ENCODE results near the gene ENDOV.

Gene ENDOV

DNA sequence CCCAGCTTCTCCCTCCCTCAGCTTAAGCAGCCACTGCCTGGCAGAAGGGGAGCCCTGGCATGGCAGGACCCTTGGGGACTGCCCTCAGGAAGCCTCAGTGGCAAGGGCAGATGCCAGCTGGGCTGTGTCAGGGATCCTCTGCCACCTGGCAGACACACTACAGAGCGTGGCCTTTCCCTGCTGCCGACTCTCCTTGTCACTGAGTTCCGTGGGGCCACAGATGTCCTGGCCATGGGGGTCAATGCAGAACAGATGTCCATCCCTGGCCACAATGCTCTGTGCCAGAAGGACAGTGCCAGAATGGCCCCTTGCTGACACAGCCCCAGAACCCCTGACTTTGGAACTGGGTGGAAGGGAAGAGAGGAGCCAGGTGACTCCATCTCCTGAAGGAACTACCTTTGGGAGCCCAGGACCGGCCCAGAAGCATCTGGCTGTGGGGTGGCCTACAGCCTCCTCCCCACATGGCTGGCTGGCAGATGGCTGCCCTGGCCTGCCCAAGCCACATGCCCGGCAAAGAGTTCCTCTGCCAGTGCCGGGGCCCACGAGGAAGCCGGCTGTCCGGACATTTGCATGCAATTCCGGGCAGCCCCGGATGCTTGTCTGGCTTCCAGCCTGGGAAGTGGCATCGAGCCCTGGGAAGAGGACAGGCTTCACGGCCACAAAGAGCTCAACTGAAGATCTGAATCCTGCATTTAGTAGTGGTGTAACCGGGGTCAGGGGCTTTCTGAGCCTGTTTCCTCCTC, 37.4 kb downstream of the ENDOV start:
- DNase-seq = no peak

DNA sequence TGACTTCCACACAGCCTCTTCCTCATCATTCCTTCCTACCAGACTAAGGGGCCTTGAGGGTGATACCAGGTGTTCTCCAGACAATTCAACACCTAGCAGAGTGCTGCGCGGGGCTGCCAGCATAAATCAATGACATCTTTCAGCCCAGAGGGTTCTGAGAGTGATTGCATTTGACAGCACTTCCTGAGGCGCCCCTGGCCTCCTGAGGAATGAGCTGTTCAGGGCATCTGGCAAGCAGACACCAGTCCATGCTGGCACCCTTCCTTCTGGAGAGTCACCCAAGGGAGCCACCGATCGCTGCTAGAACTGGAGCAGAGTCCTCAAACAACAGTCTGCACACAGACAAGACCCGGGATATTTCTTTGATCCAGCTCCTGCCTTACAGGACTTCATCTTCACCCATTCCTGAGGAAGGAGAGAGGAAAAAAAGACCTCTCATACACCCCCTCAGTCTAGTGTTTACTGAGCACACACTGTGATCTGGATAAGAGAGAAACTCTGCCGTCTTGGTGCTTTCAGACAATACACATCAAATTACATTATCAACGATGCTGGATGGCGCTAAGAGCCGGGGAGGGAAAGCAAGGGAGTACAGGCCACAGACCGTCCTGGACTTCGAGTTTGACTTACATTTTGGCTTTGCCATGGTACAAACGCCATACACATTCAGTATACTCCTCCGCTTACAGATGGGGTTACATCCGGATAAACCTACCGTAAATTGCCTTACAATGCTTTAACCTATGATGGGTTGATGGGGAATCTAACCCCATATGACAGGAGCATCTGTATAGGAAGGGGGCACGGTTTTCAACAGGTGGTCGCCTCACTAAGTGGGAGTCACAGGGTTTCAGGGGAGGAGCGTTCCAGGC, 38.4 kb downstream of the ENDOV start:
- no peak for DNase-seq

DNA sequence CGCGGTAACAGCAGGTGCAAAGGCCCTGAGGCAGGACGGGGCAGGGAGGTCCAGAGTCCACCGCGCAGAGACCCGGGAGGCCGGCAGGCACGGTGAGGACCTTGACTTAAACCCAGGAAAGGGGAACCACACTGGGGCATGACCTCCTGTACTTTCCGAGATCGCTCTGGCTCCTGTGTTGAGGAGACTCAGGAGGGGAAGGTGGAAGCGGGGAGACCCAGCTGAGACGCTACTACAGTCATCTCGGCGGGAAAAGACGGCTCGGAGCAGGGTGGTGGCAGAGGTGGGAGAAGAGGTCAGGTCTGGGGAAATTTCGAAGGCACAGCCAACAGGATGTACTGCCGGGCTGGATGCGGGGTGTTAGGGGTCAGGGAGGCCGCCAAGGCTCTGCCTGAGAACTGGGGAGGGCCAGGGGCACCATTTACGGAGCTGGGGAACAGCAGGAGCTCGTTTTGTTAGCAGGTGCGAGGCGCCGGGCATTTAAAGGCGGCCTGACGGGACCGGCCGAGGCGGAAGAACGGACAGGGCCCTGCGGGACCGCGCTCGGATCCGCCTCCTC, 39.1 kb downstream of the ENDOV start:
- no peak for DNase-seq

DNA sequence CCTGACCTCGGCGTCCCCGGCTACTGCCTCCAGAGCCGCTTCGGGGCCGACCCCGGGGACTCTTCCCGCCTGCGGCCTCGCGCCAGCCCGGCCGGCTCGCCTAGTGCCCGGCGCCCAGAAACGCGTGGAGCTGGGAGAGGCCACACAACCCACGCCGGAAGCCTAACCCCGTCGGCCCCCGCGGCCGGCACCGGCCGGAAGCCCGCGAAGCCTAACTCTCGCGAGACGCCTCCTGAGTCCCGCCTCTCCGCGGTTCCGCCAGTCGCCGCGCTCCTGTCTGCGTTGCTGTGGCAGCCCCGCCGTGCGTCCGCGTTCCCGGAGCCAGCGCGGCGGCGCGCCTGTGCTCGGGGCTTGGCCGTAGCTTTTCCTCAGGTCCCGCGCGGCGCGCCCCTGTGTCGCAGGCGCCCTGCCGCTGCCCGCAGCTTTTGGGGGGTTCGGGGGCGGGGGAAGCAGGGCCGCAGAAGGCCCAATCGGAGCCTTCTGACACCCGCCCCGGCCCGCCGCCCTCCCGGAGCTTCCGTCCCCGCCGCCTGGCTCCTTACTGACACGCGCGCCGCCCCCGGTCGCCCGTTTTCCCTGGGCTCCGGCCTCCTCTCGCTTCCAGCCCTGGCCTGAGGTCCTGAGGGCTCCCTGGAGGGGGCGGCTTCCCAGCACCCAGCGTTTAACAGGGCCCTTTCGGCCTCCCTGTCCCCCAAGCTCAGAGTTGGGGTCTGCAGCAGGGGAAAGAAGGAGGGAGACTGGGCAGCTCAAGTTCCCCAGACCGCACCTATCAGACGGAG, 39.8 kb downstream of the ENDOV start:
- DNase-seq = peak; percentile 95 to 96

DNA sequence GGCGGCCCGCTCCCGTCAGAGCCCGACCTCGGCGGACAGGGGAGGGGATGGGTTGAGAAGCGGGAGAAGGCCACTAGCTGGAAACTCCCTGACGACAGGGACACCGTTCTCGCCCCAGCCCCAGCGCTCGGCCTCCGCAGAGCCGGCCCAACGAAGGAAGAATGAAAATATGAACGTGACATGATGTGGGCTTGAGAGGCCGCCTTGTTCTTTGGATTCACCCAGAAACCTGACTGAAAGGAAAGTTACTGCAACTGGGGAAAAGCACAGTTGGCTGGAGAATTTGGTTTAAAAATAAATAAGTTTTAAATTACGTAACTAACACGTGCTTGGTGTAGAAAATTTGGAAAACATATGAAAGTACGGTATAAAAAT, 40.4 kb downstream of the ENDOV start:
- peak; percentile 35 to 57 for DNase-seq

DNA sequence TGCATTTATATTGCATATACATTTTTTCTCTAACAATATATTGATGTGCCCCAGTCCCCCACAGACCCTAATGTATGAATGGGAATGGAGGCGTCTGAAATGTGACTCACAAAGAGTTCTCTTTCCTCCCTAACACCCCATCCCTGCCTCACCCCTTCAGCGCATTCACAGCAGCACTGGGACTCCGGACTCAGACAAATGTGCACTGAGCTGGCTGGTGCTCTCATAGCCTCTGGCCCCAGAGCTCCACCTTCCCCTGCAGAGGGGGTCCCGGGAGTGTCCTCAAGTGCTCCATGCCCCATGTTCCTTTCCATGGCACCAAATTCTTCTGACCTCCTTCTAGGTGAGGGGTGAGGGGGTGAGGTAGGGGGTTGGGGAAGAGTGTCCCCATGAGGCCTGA, 40.8 kb downstream of the ENDOV start:
- no peak for DNase-seq

DNA sequence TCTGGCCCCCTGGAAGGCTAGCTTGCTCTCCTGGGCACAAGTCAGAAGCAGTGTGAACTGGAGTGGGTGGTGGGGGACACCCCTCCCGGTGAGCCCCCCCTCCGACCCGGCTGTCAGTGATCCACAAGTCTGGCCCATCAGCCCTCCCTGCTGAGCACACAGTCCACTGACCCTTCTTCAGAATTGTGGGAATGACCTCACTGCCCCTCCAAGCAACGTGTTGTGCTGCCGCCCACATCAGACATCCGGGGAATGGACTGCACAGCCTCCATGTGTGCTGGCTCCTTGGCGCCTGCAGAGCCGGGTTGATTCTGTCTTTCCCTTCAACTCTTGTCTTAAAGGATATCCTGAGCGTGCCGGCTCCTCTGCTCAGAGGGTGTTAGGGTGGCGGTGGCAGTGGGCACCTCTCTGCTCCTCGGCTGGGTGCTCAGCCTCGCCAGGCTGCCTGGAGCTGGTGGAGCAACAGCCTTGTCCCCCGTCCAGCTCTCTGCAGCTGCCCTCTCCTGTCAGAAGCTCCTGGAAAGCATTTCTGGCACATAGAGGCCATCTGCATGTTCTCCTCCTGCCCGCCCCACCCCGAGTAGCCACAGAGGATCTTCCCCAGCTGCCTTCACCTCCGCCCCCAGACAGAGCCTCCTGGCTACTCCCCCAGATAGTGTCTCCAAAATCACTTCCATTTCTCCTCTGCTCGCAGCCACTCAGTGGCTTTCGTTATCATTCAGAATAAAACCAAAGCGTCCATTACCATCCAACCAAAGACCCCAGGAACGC, 41.7 kb downstream of the ENDOV start:
- no peak for DNase-seq

DNA sequence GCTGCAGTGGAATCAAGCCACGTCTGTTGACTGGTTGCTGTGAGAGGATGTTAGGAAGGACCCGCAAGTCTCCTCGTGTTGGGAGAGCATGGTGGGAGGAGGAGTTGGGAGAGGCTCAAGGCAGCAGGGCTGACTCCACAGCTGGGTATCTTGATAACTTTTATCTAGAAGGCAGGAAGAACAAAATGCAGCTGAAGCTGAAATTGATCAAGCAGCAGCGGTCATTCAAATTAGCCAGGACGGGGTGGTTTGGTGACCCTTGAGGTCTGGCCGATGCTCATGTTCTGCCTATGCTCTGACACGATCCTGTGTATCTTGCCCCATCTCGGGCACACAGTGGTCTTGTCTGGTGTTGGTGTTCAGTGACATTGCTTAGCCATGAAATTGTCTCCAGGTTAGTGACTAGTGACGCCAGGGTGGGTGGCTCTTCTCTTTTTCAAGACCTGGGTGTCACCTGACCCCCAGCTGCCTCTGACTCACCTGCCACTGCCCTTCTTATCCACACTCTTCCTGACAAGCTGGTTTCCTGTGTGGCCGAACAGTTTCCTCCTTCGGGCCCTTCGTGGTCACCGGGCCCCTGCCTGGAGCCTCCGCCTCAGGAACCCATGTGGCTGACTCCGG, 42.4 kb downstream of the ENDOV start:
- peak in 1 of 2 donors; percentile 13 for DNase-seq

DNA sequence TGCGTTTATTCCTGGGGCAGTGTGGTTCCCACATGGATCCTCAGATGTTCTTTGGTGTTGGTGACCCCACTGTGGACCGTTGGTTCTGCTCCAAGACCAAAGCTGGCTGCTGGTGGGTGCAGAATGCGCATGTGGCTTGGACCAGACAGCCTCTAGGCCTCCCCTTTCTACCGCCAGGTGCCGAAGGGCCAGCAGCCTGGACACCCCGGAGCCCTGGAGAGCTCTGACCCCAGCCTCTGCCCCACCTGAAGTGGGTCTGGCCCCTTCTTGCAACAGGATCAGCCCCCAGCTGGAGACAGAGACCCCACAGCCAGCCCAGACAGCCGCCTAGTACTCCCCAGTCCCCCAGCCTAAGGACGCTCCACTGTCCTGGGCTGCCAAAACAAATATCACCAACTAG, 43.0 kb downstream of the ENDOV start:
- no peak for DNase-seq

DNA sequence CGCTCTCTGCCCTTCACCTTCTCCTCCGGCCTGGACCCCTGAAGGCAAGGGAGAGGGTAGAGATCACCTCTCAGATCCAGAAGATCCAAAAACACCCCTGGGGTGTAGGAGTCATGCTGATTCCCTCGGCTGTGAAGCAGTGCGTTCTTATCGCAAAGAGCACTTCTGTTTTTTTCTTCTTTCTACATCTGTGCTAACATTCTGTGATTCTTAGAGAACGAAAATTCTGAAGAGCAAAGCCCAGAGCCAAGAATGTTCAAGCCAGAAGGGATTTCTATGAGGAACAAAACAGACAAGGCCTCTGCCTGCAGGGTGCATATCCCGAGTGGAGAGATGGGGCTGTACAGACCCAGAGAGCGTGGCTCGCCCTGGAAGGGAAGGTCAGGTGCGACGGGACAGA, 44.3 kb downstream of the ENDOV start:
- DNase-seq = no peak

DNA sequence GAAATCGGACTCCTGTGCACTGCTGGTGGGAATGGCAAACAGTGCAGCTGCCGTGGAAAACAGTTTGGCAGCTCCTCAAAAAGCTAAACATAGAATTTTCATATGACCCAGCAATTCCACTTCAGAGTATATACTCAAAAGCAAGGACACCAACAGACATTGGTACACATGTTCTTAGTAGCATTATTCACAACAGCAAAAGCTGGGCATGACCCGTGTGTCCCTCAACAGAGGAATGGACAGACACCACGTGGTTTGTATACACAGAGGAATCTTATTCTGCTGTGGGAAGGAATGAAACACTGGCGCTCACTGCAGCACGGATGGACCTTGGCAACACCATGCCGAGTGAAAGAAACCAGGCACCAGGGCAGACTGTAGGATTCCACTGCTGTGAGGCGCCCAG, 45.5 kb downstream of the ENDOV start:
- no peak for DNase-seq

DNA sequence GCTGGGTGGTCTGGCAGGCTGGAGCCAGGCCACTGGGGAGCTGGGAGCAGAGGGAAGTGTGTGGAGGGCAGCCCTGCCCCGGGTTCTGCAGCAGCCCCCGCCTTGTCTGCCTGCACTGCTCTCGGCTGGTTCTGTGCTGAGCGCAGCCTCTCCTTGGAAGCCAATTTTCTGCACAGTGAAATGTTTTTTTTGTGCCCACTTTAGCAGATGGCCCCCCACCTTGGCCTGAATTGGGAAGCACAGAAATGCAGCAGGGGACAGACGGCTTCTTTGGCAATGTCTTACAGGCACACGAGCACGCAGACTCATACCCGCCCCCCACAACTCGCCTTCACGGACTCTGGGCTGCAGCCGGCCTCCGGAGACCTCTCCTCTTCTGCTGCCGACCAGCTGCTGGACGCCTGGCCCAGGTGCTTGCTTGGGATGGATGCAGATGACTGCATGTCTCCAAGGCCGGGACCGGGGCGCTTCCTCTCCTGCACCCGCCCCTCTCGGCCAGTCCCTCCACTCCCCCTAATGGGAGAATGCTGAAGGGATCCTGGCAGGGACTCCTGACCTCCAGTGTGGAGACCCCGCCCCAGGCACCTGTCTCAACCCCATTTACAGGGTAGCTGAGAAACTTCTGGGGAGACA, 46.7 kb downstream of the ENDOV start:
- DNase-seq = no peak

DNA sequence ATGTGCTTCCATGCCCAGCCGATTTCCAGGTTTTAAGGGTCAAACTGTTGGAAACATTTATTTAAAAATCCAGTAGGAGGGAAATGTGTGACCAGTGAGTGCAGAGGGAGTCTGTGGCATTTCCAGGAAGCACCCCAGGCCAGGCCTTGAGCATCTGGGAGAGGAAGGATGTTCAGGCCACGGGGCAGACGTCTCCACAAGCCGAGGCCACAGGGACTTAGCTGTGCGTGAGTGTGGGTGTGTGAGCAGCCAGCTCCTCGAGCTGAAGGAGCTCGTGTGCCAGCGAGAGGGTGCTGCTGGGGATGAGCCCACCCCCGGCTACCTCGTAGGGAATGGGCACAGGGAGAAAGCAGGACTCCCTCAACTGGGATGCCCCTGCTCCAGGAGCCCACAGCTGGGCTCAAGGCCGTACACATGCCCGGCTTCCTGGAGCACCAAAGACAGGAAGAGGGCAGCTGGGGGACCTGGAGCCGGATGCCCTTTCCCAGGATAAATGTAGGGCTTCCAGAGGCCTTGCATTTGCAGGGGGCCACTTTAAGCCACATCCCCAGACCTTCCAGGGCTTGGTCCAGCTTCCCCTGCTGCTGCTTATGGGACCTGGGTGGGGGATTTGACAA, 48.9 kb downstream of the ENDOV start:
- no peak for DNase-seq

DNA sequence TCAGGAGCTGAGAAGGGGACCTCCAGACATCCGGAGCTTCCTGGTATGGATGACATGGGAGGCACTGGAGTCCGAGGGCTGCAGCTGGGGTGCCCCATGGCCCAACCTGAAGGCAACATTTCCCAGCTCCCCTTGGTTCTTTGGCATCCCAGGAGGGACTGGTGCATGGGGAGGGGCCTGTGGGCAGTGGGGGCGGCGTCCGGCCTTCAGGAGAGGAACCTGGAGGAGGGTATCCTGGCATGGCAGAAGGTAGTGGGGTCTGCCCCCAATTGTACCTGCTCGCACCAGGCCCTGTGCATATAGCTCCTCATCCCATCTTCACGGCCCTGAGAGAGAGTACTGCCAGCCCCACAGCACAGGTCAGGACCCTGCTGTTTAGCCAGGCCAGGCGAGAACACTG, 49.5 kb downstream of the ENDOV start:
- DNase-seq = no peak

DNA sequence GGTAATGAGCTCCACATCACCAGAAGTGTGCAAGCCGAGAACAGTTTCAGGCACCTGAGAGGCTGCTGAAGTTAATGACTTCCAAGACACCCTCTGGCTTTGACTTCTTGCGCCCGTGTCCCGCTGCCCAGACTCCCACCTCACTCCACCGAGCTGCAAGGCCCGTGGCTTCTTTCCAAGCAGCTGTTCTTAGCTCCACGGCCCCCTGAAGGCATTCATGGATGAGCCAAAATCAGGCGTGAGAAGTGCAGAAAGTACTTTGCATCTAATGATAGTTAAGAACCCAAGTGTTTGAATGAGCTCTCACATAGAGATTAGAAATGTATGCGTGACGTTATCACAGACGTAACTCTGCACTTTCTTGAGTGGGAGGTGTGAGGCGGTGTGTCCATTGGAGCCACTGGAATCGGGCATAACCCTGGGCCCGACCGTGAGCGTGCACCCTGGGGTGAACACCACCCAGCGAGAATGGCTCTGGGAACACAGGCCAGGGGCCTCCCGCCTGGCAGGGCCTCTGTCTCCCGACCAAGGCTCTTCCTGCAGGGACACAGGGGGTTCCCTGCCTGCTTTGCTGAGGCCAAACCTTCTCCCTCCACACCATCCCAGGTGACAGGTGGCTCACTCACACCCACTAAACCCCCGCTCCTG, 50.5 kb downstream of the ENDOV start:
- no peak for DNase-seq

DNA sequence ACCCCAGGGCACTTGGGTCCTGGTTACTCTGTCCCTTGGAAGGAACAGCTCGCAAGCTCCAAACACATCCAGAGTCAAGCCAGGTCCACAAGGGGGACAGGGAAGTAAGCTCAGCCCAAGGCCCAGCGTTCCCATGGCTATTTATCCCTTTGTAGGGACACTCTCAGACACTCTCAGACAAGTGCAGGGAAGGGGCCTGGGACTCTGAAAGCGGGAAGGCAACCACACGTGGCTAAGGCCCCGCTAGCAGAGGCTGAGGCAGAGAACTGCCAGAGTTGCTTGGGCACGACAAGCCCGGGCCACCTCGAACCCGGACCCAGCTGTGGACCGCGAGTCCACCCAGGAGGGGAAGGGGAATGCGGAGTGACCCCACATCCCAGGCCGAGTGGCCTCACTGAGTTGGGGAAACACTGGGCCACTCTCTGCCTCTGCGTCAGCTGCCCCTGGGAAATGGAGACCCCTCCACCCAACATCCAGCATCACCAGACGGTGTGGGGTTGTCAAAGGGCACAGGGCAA, 51.3 kb downstream of the ENDOV start:
- no peak for DNase-seq

DNA sequence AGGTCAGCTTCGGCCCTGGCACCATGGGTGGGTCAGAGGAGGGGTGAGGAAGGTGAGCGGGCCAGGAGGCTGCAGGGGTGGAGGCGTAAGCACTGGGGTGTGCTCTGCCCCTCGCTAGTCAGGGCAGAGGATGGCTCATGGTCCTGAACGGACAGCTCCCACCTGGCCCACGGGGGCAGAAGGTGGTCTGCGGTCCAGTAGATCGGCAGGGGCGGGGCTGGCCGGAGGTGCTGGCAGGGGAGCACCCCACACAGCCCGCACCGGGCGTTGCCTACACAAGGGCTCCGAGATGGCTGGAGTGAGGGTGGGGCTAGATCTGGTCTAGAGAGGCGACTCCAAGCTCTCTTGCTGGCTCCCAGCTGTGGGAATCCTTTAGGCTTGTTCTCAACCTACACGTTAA, 53.3 kb downstream of the ENDOV start:
- no peak for DNase-seq

DNA sequence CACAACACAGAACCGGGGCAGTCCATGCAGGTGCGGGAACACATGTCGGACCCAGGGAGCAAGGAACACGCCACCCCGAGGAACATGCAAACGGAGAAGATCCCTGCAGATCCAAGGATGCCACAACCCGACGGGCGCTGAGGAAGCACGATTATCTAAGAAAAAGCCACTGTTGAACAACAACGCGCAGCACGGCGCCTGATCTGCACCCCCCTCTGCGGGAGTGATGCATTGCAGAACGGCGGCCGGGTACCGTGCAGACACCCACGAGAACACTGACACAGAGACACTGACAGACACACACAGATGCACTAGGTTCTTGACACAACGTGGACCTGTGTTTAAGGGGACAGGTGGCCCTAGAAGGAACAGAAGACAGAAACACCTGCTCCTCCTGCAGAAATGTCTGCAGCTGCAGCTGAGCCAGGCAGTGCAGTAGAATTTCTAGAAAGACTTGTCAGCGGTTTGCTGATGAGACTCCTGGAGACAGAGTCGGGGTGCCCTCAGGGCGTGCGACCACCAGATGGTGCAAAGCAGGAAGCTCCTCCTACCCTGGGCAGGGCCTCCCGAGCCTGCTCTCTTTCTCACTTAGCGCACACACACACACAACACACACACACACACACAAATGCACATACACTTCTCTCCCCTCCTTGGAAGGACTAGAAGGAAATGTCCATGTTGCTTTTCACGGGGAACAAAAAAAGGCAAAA, 54.0 kb downstream of the ENDOV start:
- DNase-seq = no peak

DNA sequence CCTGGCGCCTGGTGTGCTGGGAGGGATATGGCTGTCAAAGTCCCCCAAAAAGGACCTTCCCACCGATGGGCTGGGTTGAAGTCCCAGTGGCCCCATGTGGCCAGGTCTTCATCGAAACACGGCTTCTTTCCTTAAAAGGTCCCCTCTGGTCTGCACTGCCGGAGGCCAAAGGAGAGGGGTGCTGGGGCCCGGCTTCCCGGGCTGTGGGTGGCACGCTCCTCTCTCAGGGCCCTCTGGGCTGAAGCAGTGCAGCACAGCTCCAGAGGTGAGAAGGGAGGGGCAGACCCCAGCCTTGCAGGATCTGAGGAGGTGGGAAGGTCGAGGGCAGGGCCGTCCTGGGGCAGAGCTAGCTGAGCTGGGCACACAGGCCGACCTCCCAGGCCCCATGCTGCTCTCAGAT, 54.7 kb downstream of the ENDOV start:
- DNase-seq = no peak

DNA sequence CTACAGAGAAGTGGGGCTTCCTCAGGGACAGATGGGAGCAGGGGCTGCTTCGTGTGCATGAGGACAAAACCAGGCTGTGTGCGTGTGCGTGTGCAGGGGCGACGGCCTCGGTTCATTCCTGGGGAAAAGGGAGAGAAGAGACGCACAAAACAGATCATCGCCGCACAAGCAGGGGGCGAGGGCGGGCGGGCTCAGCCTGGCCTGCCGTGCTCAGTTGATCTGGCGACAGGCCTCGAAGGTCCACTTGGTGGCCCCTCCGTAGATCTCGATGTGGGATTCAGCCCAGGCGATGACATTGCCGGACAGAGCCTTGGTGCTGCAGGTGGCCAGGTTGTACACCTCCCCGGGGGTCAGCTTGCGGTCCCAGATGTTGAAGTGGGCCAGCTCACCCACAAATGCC, 55.6 kb downstream of the ENDOV start:
- no peak for DNase-seq
